HCT116 (cell line): ENCODE measurements around the gene CACNG6. TPM values are rescaled to one million over a fixed set of nuclear protein-coding genes. Genes with fewer than 3 reads are reported as not detected.

Source experiments
- ATAC-seq: fragments of 200-7000 bp; cut with Tn5 transposase; 2 replicates; pipeline ENCODE4 v1.9.1; 2020; ENCODE audit warnings: mild to moderate bottlenecking, moderate library complexity
- BruUV-seq: library from RNA; stranded (reverse); fragments of 400-500 nt; replicated peaks from 2 replicates; lab custom pipeline; 2021; lab: Mats Ljungman, UMichigan
- CTCF ChIA-PET: fragments of 300-600 bp; sonication (Branson Sonifier 250); formaldehyde crosslinking; loops from one replicate; lab custom pipeline; 2021; ENCODE audit warnings: antibody characterized with exemption; lab: Charles Lee
- POLR2A ChIA-PET: fragments of 300-600, 350-600 bp; sonication (Branson Sonifier 250); formaldehyde crosslinking; loops from one replicate; lab custom pipeline; 2021; ENCODE audit warnings: antibody characterized with exemption; lab: Charles Lee
- RAD21 ChIA-PET, 2 experiments: fragments of 300-600 bp; sonication (Branson Sonifier 250); formaldehyde crosslinking; loops; one replicate each; lab custom pipeline; 2023; ENCODE audit warnings: low total read pairs in 2 of 2; ENCODE audit not compliant: uncharacterized antibody in 2 of 2, unreplicated experiment in 2 of 2, low non-redundant PET in 1 of 2; lab: Charles Lee
- DNase-seq: peaks from one replicate; pipeline ENCODE4 v3.0.0-alpha.2; 2010; ENCODE audit warnings: low read depth, low spot score
- H2AFZ ChIP-seq: fragments of 200-600 bp; shearing (Covaris generic), sonication (generic); 2 replicates; pipeline ENCODE4 v1.6.1; 2017; ENCODE audit warnings: low read depth, mixed run types, mixed read lengths, antibody characterized with exemption, low read length; ENCODE audit not compliant: poor library complexity, severe bottlenecking
- H3K27ac ChIP-seq: 2 replicates; pipeline ENCODE4 v1.5.1; 2012; ENCODE audit warnings: low read depth, low read length
- H3K27me3 ChIP-seq: fragments of 200-600 bp; sonication (generic); 2 replicates; pipeline ENCODE4 v1.6.1; 2016; ENCODE audit warnings: mixed run types, low read length, mixed read lengths; ENCODE audit not compliant: insufficient read depth
- H3K36me3 ChIP-seq, 2 experiments: fragments of 200-500 bp in 1 of 2; fragments of 200-600 bp in 1 of 2; sonication (Bioruptor generic) in 1 of 2; sonication (generic) in 1 of 2; 2 replicates each; pipeline versions ENCODE4 v1.5.1 to v1.6.1; 2014 to 2016; ENCODE audit warnings: low read length in 2 of 2, inconsistent platforms in 1 of 2, mixed read lengths in 1 of 2, mixed run types in 1 of 2; ENCODE audit not compliant: insufficient read depth in 2 of 2, control insufficient read depth in 1 of 2
- H3K4me1 ChIP-seq, 2 experiments: fragments of 200-600 bp in 1 of 2; sonication (generic) in 1 of 2; 2 replicates each; pipeline versions ENCODE4 v1.5.1 to v1.6.1; 2012 to 2017; ENCODE audit warnings: low read length in 2 of 2, inconsistent platforms in 1 of 2, mild to moderate bottlenecking in 1 of 2, mixed read lengths in 1 of 2, mixed run types in 1 of 2, moderate library complexity in 1 of 2; ENCODE audit not compliant: insufficient read depth in 2 of 2, control insufficient read depth in 1 of 2
- H3K4me2 ChIP-seq: fragments of 200-600 bp; sonication (generic); 2 replicates; pipeline ENCODE4 v1.6.1; 2017; ENCODE audit warnings: mixed run types, low read length, mixed read lengths
- H3K4me3 ChIP-seq, 2 experiments: fragments of 200-600 bp in 1 of 2; sonication (generic) in 1 of 2; replicated peaks in 1 of 2; 2 replicates each; pipeline ENCODE4 v1.5.1; 2011 to 2016; ENCODE audit warnings: low read length in 2 of 2, control low read depth in 1 of 2, low read depth in 1 of 2, mild to moderate bottlenecking in 1 of 2, mixed read lengths in 1 of 2, mixed run types in 1 of 2
- H3K79me2 ChIP-seq: fragments of 200-600 bp; sonication (generic); 2 replicates; pipeline ENCODE4 v1.6.1; 2017; ENCODE audit warnings: mild to moderate bottlenecking, mixed run types, low read length, moderate library complexity, mixed read lengths; ENCODE audit not compliant: insufficient read depth
- H3K9ac ChIP-seq: fragments of 200-600 bp; sonication (generic); 2 replicates; pipeline ENCODE4 v1.6.1; 2016; ENCODE audit warnings: low read length, mixed read lengths
- H3K9me2 ChIP-seq: fragments of 200-600 bp; sonication (generic), shearing (Covaris generic); 2 replicates; pipeline ENCODE4 v1.6.1; 2017; ENCODE audit warnings: mixed run types, mild to moderate bottlenecking, moderate library complexity; ENCODE audit not compliant: insufficient read depth
- H3K9me3 ChIP-seq, 2 experiments: fragments of 200-500 bp in 1 of 2; fragments of 200-600 bp in 1 of 2; sonication (Bioruptor generic) in 1 of 2; sonication (generic) in 1 of 2; 2 replicates each; pipeline ENCODE4 v1.6.1; 2014 to 2017; ENCODE audit warnings: low read length in 2 of 2, mixed read lengths in 2 of 2, inconsistent platforms in 1 of 2, low read depth in 1 of 2, mild to moderate bottlenecking in 1 of 2, mixed run types in 1 of 2, moderate library complexity in 1 of 2; ENCODE audit not compliant: control insufficient read depth in 1 of 2, insufficient read depth in 1 of 2
- H4K20me1 ChIP-seq: fragments of 200-600 bp; sonication (generic), shearing (Covaris generic); 2 replicates; pipeline ENCODE4 v1.6.1; 2017; ENCODE audit warnings: mixed run types, mild to moderate bottlenecking, moderate library complexity; ENCODE audit not compliant: insufficient read depth
- CEBPB ChIP-seq: IDR thresholded peaks from 2 replicates; pipeline ENCODE4 v1.6.1; 2012; ENCODE audit warnings: low read depth
- ELF1 ChIP-seq: IDR thresholded peaks from 2 replicates; pipeline ENCODE4 v1.6.1; 2012; ENCODE audit warnings: low read depth, borderline replicate concordance
- EZH2 ChIP-seq: fragments of 200-600 bp; sonication (generic); IDR thresholded peaks from 2 replicates; pipeline ENCODE4 v1.6.1; 2017; ENCODE audit warnings: antibody characterized with exemption, mixed run types
- EZH2phosphoT487 ChIP-seq: fragments of 200-600 bp; IDR thresholded peaks from 2 replicates; pipeline ENCODE4 v1.6.1; 2018; ENCODE audit warnings: antibody characterized with exemption, borderline replicate concordance
- FOSL1 ChIP-seq: IDR thresholded peaks from 2 replicates; pipeline ENCODE4 v1.6.1; 2012; ENCODE audit warnings: low read depth
- JUND ChIP-seq: IDR thresholded peaks from 2 replicates; pipeline ENCODE4 v1.6.1; 2012
- POLR2A ChIP-seq: IDR thresholded peaks from 2 replicates; pipeline ENCODE4 v1.7.0; 2011; ENCODE audit warnings: borderline replicate concordance; ENCODE audit not compliant: insufficient read depth, insufficient read length; ENCODE audit errors: extremely low read depth
- POLR2AphosphoS5 ChIP-seq: IDR thresholded peaks from 2 replicates; pipeline ENCODE4 v1.6.1; 2011; ENCODE audit warnings: mild to moderate bottlenecking, low read depth, low read length, moderate library complexity
- SIN3A ChIP-seq: IDR thresholded peaks from 2 replicates; pipeline ENCODE4 v1.6.1; 2012; ENCODE audit warnings: low read depth
- SP1 ChIP-seq: IDR thresholded peaks from 2 replicates; pipeline ENCODE4 v1.6.1; 2012; ENCODE audit warnings: low read depth
- SRF ChIP-seq: IDR thresholded peaks from 2 replicates; pipeline ENCODE4 v1.6.1; 2012; ENCODE audit warnings: low read depth
- YY1 ChIP-seq: IDR thresholded peaks from 2 replicates; pipeline ENCODE4 v1.6.1; 2011; ENCODE audit warnings: low read length, low read depth, moderate library complexity, mild to moderate bottlenecking; ENCODE audit not compliant: insufficient replicate concordance; ENCODE audit errors: extremely low read depth
- ZFX ChIP-seq: fragments of 450-650 bp; IDR thresholded peaks from 2 replicates; pipeline ENCODE4 v1.6.1; 2017
- intact Hi-C: fragments of 100-400 bp; cut with micrococcal nuclease; formaldehyde crosslinking; loops from 2 replicates; pipeline ENCODE4 v1.10.0; 2022
- total RNA-seq: library from RNA; stranded (reverse); gene quantifications from one replicate; pipeline ENCODE4 v1.2.1, GENCODE V29; 2021; ENCODE audit not compliant: unreplicated experiment
- TF ChIP-seq, protein P1 (sequence below): IDR thresholded peaks from 2 replicates; pipeline ENCODE4 v1.6.1; 2012
- TF ChIP-seq, protein P2 (sequence below), 3 experiments: fragments of 200-600 bp in 1 of 3; sonication (generic) in 1 of 3; IDR thresholded peaks in 2 of 3; conservative IDR thresholded peaks in 1 of 3; 2 replicates each; pipeline ENCODE4 v1.5.1; 2012 to 2017; ENCODE audit warnings: low read depth in 2 of 3, low read length in 2 of 3, antibody characterized with exemption in 1 of 3, borderline replicate concordance in 1 of 3, control low read depth in 1 of 3, mild to moderate bottlenecking in 1 of 3, mixed read lengths in 1 of 3, mixed run types in 1 of 3, moderate library complexity in 1 of 3; ENCODE audit not compliant: insufficient read depth in 1 of 3
- TF ChIP-seq, protein P3 (sequence below): IDR thresholded peaks from 2 replicates; pipeline ENCODE4 v1.6.1; 2012

The CACNG6 gene
- total RNA-seq, 1 experiment from 2014 or later = 0.15 TPM

DNA sequence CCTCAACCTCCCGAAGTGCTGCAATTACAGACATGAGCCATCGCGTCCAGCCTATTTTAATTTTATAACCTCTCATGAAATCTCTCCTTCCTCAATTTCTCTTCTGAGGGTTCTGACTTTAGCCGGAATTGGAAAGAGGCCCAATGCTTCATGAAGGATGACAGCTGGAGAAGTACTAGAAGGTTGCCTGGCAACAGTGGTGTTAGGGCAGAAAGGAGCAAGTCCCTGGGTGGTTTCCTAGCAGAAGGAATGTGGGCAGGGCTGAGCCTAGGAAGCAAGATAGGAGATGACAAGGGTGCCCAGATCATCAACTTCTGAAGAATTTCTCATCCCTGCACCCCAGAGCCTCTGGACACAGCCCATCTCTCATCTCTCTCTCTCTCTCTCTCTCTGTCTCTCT, 25.8 kb downstream of the CACNG6 start:
- BruUV-seq = no TSS peak
- H4K20me1 ChIP-seq = no peaks in the 10 kb centered on the region
- ChIA-PET POLR2A (no interaction called here), CTCF (interaction anchor here (1.7 to 1.8 kb wide), 2 partner anchors 13 to 224 kb away, joined by 4 to 9 read pairs; no protein-coding TSS in a partner anchor), RAD21 (no interaction called here)
- no peaks in the 10 kb centered on the region for H3K36me3 ChIP-seq
- no peak overlapping the region for H3K4me2 ChIP-seq
- H3K4me3 ChIP-seq = no peak overlapping the region
- H3K9me3 ChIP-seq = no peaks in the 10 kb centered on the region
- no peaks in the 10 kb centered on the region for H3K27me3 ChIP-seq
- no peaks in the 10 kb centered on the region for H3K79me2 ChIP-seq
- no peak for DNase-seq
- TF ChIP-seq EZH2 (no peak), EZH2phosphoT487 (no peak), ZFX (no peak), SP1 (no peak), SRF (no peak), POLR2A (no peak), CEBPB (no peak), YY1 (no peak), SIN3A (no peak), ELF1 (no peak), POLR2AphosphoS5 (no peak), JUND (no peak), FOSL1 (no peak)
- TF ChIP-seq, protein P1, sequence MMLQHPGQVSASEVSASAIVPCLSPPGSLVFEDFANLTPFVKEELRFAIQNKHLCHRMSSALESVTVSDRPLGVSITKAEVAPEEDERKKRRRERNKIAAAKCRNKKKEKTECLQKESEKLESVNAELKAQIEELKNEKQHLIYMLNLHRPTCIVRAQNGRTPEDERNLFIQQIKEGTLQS = no peak
- TF ChIP-seq, protein P2, sequence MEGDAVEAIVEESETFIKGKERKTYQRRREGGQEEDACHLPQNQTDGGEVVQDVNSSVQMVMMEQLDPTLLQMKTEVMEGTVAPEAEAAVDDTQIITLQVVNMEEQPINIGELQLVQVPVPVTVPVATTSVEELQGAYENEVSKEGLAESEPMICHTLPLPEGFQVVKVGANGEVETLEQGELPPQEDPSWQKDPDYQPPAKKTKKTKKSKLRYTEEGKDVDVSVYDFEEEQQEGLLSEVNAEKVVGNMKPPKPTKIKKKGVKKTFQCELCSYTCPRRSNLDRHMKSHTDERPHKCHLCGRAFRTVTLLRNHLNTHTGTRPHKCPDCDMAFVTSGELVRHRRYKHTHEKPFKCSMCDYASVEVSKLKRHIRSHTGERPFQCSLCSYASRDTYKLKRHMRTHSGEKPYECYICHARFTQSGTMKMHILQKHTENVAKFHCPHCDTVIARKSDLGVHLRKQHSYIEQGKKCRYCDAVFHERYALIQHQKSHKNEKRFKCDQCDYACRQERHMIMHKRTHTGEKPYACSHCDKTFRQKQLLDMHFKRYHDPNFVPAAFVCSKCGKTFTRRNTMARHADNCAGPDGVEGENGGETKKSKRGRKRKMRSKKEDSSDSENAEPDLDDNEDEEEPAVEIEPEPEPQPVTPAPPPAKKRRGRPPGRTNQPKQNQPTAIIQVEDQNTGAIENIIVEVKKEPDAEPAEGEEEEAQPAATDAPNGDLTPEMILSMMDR (IDR thresholded peaks at IDR 0.05 in 2 of 3, conservative IDR thresholded peaks at IDR 0.05 in 1 of 3; ENCODE audit: borderline replicate concordance in 1 of 3, insufficient read depth in 1 of 3, low read depth in 2 of 3, low read length in 2 of 3) = no peak
- TF ChIP-seq, protein P3, sequence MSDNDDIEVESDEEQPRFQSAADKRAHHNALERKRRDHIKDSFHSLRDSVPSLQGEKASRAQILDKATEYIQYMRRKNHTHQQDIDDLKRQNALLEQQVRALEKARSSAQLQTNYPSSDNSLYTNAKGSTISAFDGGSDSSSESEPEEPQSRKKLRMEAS = no peak
- H3K4me1 ChIP-seq = peaks cover 12 to 16% of the 10 kb centered on the region in 2 experiments
- intact Hi-C loops = no loop called here
- H3K9ac ChIP-seq = no peak overlapping the region
- H3K27ac ChIP-seq = no peak overlapping the region
- H2AFZ ChIP-seq = no peak overlapping the region
- ATAC-seq = no peak
- no peaks in the 10 kb centered on the region for H3K9me2 ChIP-seq
